T1000 (cell line): ENCODE results near the gene ZDHHC24.

Experiments
- DNase-seq: peaks from one replicate; lab custom pipeline; 2025; ENCODE audit warnings: mixed read lengths; lab: John Stamatoyannopoulos, UW

The ZDHHC24 gene

GRCh38 chr11:66495401-66495854, 50.4 kb downstream of the ZDHHC24 start:
- no peak for DNase-seq

GRCh38 chr11:66494935-66495334, 50.9 kb downstream of the ZDHHC24 start:
- no peak for DNase-seq

GRCh38 chr11:66494458-66494857, 51.4 kb downstream of the ZDHHC24 start:
- DNase-seq, result no peak

GRCh38 chr11:66493130-66493529, 52.7 kb downstream of the ZDHHC24 start:
- DNase-seq, result no peak

- no peak for DNase-seq
Observed at GRCh38 chr11:66492161-66492865, 53.5 kb downstream of the ZDHHC24 start.

GRCh38 chr11:66491315-66491935, 54.4 kb downstream of the ZDHHC24 start:
- no peak for DNase-seq

- DNase-seq, result no peak
Observed at GRCh38 chr11:66489636-66490035, 56.2 kb downstream of the ZDHHC24 start.

- no peak for DNase-seq
Observed at GRCh38 chr11:66488957-66489356, 56.9 kb downstream of the ZDHHC24 start.

- DNase-seq, result no peak
Observed at GRCh38 chr11:66484806-66485380, 61.0 kb downstream of the ZDHHC24 start.

GRCh38 chr11:66480117-66480938, 65.5 kb downstream of the ZDHHC24 start, which contains the start of gene DPP3:
Gene DPP3, plus strand, starts transcription at chr11:66480434. Its CDS starts 1,767 bp downstream, at chr11:66482201.
- peak; percentile 98 for DNase-seq

- DNase-seq, result no peak
Observed at GRCh38 chr11:66479394-66480116, 66.3 kb downstream of the ZDHHC24 start.

- DNase-seq, result no peak
Observed at GRCh38 chr11:66478729-66479393, 67.0 kb downstream of the ZDHHC24 start.

GRCh38 chr11:66477263-66478201, 68.3 kb downstream of the ZDHHC24 start:
- DNase-seq, result no peak

- DNase-seq, result no peak
Observed at GRCh38 chr11:66476841-66477251, 69.0 kb downstream of the ZDHHC24 start.

- no peak for DNase-seq
Observed at GRCh38 chr11:66476173-66476840, 69.5 kb downstream of the ZDHHC24 start.

- DNase-seq, result no peak
Observed at GRCh38 chr11:66475349-66476172, 70.3 kb downstream of the ZDHHC24 start.

- DNase-seq, result no peak
Observed at GRCh38 chr11:66473608-66474515, 72.0 kb downstream of the ZDHHC24 start.
